GM21447 (cell line): Measurements from ENCODE around the gene ANKRD11.

Experiments
- ATAC-seq: cut with Tn5 transposase; IDR thresholded peaks from one replicate; pipeline ENCODE4 v1.9.1; 2021; ENCODE audit not compliant: unreplicated experiment

The ANKRD11 gene

GRCh38 chr16:89490439-89491237 is at the start of gene ANKRD11:
Gene ANKRD11 (minus strand): TSS chr16:89490561. CDS start chr16:89317019, 173,542 bp downstream.
- peak; percentile 73 for ATAC-seq

DNA sequence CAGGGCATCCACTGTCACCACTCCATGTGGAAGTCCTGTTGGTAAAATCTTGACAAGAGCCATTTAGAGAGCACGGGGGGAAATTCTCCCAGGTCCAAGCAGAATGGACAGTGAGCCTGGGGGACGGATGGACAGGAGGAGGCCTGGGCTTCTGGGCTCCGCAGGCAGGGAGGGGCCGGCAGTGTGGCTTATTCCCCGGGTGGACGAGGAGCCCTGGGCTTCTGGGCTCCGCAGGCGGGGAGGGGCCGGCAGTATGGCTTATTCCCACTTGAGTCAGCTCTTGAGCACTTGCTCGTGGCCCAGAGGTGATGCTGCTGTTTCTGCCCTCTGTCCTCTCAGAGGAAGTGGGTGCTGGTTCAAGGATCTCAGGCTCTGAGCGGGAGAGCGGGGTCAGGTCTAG is 47.9 kb upstream of the ANKRD11 start:
- no peak for ATAC-seq

DNA sequence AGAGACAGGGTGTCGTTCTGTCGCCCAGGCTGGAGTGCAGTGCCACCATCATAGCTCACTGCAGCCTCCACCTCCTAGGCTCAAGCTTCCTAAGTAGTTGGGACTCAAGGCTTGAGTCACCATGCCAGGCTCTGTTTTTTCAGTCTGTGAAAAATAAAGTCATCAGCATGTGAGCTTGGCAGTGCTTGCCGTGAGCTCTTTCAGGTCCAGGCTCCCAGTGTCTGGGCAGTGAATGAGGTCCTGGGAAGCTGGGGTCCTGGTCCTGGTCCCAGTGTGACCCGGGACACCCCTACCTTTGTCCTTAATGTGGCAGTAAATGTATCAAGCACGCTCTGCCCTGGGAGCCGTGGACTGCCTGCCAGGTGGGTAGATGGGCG is 47.2 kb upstream of the ANKRD11 start:
- ATAC-seq: no peak

- no peak for ATAC-seq
Measured at GRCh38 chr16:89536886-89537548, 46.7 kb upstream of the ANKRD11 start.

DNA sequence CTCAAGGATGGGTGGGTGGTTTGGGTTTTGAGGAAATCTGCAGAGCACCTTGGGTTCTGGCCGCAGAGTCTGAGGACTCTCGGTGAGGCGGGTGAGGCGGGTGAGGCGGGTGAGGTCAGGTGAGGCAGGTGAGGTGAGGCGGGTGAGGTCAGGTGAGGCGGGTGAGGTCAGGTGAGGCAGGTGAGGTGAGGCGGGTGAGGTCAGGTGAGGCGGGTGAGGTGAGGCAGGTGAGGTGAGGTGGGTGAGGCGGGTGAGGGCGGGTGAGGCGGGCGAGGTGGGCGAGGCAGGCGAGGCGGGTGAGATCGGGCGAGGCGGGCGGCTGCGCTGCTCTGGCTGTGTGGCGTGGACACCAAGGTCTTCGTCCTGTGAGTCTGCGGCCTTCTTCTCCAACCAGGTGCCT is 46.0 kb upstream of the ANKRD11 start:
- no peak for ATAC-seq

- no peak for ATAC-seq
Measured at GRCh38 chr16:89534252-89534756, 43.9 kb upstream of the ANKRD11 start.

GRCh38 chr16:89531821-89532526 is 41.6 kb upstream of the ANKRD11 start:
- ATAC-seq: no peak

GRCh38 chr16:89530401-89531381 is 40.3 kb upstream of the ANKRD11 start:
- no peak for ATAC-seq

- ATAC-seq: no peak
Measured at GRCh38 chr16:89529097-89529496, 38.7 kb upstream of the ANKRD11 start.

DNA sequence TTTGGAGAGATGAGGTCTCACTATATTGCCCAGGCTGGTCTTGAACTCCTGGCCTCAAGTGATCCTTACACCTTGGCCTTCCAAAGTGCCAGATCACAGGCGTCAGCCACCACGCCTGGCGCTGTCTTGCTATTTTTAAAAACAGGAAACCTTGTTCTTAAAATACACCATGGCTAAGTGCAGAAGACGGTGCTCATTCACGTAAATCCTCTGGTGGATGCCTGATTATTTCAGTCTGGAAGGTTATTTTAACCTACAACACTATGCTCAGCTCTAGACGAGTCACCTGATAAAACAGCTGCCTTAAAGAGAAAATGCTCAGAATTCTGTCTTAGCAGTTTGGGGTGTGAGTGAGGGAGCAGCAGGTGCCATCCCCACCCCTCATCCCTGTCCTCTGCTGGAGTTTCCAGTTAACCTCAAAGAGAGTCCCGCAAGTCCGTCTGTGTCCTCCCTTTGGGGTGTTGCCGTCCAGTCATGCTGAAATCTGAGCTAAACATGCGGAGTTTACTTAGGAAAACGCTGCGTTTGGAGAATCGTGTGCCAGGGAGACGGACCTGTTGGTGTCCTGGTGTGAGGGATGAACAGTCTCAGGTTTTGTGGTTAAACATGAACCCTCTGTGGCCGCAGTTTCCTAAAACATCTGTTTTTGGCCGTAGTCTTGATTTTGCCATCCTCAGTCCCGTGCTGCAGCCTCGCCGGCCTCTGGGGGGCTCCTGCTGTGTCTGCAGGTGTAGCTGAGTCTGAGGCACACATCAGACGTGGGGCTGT is 35.0 kb upstream of the ANKRD11 start:
- no peak for ATAC-seq

GRCh38 chr16:89523680-89524344 is 33.5 kb upstream of the ANKRD11 start:
- ATAC-seq: no peak

DNA sequence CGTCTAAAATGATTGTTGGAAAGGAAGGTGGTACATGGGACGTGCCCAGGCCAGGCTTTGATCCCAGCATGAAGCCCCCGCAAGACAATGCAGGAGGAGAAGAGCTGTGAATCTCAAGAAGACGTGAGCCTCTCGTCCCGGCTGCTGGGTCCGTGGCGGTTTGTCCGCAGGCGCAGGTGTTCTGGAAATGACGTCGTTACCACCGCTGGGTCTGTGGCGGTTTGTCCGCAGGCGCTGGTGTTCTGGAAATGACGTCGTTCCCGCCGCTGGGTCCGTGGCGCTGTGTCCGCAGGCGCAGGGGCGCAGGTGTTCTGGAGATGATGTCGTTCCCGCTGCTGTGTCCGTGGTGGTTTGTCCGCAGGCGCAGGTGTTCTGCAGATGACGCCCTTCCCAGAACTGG is 31.9 kb upstream of the ANKRD11 start:
- ATAC-seq: no peak

DNA sequence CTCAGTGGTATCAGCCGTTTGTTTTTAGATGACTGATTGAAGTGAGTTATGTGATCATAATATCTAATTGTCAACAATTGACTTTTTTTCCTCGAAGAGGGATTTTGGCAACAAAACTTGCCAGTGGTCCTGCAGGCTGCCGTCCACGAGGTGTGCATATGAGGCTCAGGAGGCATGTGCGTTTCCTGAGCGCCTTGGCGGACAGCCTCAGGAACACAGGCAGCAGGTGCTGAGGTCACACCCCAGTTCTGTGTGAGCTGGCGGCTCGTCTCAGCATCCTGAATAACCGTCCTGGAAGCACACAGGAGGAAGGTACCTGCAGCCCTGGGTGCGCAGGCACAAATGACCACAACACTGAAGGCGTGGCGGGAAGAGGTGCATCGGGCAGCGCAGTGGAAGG is 29.5 kb upstream of the ANKRD11 start:
- ATAC-seq: no peak

- no peak for ATAC-seq
Measured at GRCh38 chr16:89517128-89517527, 26.8 kb upstream of the ANKRD11 start.

- no peak for ATAC-seq
Measured at GRCh38 chr16:89512453-89512852, 22.1 kb upstream of the ANKRD11 start.

DNA sequence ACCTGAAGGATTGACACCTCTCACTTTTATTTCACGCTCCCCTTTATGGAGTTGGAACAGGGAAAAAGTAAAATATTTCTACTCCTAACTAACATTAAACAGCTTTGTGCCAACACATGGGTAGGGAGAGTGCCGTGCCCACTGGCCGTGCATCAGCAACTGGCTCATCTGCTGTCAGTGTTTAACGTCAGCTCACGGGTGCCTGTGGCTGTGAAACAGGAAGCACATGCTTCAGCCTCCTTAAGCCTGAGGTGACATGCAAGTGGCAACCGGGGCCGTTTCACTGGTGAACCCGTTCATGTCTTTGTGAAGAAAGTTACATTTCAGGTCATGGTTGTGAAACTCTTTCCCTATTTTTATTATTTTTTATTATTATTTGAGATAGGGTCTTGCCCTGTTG is 21.0 kb upstream of the ANKRD11 start:
- no peak for ATAC-seq

DNA sequence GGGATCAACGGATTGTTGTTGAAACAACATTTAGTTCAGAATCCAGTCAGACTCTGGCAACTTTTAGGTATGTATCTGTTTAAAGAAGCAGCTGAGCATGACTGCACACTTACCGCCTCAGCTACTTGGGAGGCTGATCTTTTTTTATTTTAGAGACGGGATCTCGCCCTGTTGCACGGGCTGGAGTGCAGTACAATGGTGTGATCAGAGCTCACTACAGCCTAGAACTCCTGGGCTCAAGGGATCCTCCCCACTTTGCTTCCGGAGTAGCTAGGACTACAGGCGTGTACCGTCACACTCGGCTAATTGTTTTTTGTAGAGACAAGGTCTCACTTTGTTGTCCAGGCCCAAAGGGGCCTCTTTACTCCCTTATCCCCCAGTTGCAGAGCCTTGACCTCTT is 20.2 kb upstream of the ANKRD11 start:
- no peak for ATAC-seq

DNA sequence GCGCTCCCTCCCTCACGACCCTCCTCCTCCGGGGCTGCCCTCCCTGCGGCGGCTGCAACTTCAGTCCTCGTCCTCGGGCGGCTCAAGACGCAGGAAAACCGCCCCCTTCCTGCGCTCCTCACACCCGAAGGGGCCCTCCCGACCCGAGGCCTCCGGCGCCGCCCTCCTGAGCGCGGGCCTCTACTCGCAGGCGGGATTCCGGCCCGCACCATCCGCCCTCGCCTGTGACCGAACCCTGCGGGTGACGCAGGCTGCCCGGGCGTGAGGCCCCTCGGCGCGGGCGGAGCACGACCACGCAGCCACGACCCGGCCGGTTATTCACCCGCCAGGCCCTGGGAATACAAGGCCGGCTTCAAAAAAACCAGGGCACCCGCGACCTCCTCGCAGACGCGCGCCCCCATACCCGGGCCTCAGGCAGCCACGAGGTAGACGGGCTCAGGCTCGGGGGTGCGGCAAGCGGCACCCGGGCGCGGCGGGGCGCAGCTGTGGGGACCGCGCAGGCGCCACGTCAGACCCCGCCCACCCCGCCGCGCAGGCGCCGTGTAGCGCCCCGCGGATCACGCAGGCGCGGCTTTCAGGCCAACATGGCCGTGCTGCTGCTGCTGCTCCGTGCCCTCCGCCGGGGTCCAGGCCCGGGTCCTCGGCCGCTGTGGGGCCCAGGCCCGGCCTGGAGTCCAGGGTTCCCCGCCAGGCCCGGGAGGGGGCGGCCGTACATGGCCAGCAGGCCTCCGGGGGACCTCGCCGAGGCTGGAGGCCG is 17.7 kb upstream of the ANKRD11 start, which contains the start of gene SPG7:
Gene SPG7, plus strand, starts transcription at position 570 of the 757 bp plus-strand sequence. Its CDS starts 15 bp downstream, at position 585.
- ATAC-seq: peak; percentile 63
